ENCODE data around the gene CCDC157.

DNA sequence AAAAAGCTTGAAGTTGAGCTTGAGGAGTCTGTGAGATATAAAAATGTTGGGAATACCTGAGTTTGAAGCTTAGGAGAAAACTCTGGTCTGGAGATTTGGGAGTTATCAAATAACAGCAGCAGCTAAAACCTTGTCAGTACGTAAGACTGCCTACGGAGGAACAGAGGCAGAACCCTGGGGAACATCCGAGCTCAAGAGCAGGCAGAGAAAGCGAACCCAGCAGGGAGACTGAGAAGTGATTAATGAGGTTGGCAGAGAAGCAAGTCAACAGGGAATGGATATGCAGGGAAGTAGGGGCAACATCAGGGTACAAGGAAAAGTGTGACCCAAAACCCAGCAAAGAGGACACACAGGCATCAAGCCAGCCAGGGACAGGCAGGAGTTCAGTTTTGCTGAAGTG lies 56.2 kb downstream of the CCDC157 start:
- TF ChIP-seq POLR2A (IDR thresholded peaks at IDR 0.05; ENCODE audit: low read depth, low read length) (no peak), POLR2AphosphoS5 (IDR thresholded peaks at IDR 0.05; ENCODE audit: low read depth, low read length) (no peak), TAF1 (IDR thresholded peaks at IDR 0.05; ENCODE audit: borderline replicate concordance, low read depth, low read length) (no peak)
